HG03097 (cell line): ENCODE data around the gene ZNF223.

Source experiments
- ATAC-seq: cut with Tn5 transposase; IDR thresholded peaks from one replicate; pipeline ENCODE4 v1.9.1; 2021; ENCODE audit not compliant: unreplicated experiment, low FRiP score

Gene ZNF223

DNA sequence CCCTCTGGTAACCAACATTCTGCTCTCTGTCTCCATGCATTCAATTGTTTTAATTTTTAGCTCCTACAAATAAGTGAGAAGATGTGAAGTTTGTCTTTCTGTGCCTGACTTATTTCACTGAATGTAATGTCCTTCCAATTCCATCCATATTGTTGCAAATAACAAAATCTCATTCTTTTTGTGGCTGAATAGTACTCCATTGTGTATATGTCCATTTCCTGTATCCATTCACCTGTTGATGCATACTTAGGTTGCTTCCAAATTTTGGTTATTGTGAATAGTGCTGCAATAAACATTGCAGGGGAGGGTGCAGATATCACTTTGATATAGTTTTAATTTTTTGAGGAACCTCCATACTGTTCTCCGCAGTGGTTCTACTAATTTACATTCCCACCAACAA lies 17.6 kb downstream of the ZNF223 start:
- no peak for ATAC-seq

DNA sequence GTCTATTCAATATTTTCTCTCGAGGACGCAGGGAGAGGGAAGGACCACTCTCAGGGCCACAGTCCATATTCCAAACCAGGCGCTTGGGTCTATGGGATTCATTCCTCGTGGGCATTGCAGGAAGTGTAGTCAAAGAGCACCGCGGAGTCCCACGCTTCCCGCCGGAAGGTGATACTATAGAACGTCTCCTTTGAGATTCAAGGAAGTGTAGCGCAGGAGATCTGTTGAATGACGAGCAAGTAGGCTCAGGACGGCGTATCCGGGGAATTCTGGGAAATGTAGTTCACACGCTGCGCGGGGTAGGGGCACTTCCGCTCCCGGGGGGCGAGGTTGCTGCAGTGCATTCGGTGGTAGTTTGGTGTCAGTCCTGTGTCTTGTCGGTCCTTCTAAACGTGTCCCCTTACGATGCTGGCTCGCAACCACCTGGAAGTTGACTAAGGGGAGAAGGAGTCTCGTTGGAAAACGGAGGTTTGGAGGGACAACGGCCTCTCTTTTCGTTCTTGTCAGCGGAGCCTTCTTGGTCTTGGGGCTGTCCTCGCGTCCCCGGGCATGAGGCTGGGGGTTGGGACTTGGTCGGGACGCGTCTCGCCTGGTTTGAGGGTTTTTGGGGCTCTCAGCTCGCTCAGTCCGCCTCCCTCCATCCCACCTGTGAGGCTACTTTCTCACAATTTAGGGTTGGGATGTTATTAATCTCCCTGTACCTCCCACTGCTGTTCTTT lies 20.1 kb downstream of the ZNF223 start, which contains the start of gene ZNF284:
Gene ZNF284, plus strand, starts transcription at position 336 of the 719 bp plus-strand sequence. CDS start 4,231 bp downstream, outside the sequence.
- peak; percentile 90 for ATAC-seq

DNA sequence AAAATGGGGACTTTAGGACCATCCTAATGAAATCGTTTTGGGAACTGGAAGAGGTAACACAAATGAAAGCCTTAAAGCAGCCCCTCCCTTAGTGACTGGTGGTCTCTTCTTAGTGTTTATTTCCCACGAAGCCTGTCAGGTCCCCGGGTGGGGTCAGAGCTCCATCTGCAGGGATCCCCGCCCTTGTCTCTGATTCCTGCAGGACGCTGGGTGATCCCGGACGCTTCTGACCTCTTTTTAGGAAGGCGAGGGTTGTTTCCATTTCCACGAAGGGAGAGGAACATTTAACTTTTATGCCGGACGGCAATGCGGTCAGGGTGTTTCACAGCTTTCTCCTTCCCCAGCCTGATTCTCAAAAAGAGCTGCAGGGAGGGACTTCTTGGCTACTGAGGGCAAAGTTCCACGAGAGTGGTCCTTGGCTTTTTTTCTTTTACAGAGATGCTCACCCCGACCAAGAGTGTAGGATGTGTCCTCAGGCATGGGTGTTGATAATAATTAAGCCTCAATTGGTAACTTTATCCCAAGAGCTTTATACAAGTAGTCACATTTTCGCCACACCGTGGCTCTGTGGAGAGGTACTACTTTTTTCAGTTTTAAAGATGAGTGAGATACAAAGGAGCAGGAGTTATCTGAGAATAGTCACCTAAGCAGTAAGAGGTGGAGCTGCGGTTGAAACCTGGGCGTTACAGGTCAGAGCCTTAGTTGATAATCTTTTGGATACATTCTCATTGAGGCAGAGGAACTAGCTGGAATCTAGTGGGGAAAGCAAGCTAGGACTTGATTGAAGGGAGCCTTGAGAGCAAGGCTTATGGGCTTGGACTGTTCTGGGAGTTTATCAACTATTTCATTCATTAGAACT lies 20.9 kb downstream of the ZNF223 start:
- no peak for ATAC-seq

DNA sequence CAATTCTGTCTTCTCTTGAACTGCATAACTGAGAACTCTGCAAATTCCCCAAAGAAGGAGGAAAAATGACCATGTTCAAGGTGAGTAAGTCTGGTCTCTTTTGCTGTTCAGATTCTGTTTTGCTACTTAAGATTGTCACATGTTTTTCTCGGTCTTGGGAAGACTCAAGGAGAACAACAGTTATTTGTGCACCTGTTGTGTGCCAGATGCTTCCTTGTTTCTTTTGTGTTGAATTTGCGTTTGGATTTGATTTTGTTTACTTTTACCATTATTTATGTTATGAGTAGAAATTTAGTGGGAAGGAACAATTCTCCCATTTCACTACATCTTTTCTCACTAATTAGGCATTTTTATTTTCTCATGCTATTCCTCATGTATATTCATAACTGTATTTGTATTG lies 24.5 kb downstream of the ZNF223 start:
- ATAC-seq: no peak

DNA sequence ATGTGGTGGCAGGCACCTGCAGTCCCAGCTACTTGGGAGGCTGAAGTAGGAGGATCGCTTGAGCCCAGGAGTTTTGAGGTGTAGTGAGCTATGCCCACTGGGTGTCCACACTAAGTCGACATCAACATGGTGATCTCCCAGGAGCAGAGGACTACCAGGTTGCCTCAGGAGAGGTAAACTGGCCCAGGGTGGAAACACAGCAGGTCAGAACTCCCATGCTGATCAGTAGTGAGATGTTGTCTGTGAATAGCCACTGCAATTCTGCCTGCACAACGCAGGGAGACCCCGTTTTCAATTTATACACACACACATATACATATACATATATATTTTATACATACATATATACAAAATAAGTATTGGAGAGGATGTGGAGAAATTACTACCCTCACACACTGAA lies 40.3 kb downstream of the ZNF223 start:
- ATAC-seq: no peak

DNA sequence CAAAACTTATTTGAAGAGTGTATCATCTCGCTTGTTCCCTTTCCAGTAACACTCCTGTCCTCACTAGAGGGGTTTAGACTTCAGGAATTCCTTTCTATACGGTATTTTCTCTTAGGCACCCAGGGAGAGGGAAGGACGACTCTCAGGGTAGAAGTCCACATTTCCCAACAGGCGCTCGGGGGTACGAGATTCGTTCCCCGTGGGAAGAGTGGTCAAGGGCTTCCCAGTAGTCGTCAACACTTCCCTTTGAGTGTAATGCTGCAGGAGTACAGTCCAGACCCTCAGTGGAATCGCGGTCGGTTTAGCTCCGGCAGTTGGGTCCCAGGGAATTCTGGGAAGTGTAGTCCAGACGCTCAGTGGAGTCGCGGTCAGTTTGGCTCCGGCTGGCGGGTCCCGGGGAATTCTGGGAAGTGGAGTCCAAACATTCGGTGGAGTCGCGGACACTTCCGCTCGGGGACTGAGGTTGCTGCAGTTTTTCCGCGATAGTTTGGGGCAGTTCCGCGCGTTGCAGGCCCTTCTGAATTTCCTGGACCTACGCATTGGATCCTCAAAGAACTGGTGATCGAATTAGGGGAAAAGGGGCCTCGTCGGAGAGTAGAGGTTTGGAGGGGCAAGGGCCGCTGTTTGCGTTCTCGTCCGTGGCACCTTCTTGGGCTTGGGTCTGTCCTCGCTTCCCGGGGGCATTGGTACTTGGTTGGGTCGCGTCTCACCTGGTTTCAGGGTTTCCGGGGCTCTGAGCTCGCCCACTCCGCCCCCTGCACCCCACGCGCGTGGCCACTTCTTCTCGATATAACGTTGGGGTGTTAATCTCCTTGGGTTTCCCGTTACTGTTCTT lies 42.3 kb downstream of the ZNF223 start, which contains the start of gene ZNF224:
Gene ZNF224, plus strand, starts transcription at position 431 of the 835 bp plus-strand sequence. CDS start 3,513 bp downstream, outside the sequence.
- peak; percentile 85 for ATAC-seq

DNA sequence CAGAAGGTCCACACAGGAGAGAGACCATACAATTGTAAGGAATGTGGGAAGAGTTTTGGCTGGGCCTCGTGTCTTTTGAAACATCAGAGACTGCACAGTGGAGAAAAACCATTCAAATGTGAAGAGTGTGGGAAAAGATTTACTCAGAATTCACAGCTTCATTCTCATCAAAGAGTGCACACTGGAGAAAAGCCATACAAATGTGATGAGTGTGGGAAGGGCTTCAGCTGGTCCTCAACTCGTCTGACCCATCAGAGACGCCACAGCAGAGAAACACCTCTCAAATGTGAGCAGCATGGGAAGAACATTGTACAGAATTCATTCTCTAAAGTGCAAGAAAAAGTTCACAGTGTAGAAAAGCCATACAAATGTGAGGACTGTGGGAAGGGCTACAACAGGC lies 55.9 kb downstream of the ZNF223 start:
- ATAC-seq: no peak

DNA sequence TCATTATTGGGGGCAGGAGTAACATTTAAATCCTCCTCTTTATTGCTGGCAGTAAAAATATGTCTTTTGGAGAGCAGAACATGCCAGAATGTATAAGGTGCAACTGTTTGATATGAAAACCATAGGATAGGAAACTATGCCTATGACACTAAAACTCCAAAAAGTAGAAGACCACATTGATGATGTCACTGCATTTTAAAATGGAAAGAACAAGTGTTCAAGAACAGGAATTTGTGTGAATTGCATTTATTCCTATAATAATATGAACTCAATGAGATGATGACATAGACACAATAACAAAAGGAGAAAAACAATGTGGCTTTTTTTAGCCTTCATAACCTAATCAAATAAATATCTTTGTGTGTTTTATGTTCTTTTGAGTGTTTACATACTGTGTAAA lies 57.6 kb downstream of the ZNF223 start:
- no peak for ATAC-seq

DNA sequence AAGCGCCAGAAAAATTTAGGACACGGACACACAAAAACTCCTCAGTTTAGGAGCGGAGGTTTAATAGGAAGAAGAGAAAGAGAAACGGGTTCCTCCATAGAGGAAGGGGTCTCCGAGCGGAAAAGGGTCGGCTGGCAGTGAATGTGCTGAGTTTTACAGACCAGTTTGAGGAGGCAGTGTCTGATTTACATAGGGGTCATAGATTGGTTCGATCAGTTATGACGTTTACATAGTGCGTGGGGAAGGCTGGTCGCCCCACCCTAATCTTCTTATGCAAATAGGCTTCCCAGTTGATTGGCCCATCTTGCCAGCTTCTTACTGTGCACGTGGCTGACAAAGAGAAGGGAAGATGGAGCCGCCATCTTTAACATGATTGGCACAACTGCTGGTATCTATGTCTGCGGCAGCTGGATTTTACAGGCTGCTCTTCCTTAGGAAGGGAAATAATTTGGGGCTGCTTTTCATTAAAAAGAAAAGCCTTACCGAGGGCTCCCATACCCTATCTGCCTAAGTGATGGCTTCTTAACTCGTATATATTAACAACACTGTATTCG lies 60.2 kb downstream of the ZNF223 start:
- ATAC-seq: no peak

DNA sequence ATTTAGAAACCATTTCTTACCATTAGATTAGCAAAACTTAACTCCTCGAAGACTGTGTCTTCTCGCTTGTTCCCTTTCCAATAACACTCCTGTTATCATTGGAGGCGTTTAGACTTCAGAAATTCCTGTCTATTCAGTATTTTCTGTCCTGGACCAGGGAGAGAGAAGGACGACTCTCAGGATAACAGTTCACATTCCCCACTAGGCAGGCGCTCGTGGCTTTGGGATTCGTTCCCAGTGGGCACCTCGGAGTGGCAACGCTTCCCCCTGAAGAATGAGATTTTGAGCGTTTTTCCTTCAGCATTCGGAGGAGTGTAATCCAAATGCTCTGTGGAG lies 60.9 kb downstream of the ZNF223 start:
- ATAC-seq: no peak

DNA sequence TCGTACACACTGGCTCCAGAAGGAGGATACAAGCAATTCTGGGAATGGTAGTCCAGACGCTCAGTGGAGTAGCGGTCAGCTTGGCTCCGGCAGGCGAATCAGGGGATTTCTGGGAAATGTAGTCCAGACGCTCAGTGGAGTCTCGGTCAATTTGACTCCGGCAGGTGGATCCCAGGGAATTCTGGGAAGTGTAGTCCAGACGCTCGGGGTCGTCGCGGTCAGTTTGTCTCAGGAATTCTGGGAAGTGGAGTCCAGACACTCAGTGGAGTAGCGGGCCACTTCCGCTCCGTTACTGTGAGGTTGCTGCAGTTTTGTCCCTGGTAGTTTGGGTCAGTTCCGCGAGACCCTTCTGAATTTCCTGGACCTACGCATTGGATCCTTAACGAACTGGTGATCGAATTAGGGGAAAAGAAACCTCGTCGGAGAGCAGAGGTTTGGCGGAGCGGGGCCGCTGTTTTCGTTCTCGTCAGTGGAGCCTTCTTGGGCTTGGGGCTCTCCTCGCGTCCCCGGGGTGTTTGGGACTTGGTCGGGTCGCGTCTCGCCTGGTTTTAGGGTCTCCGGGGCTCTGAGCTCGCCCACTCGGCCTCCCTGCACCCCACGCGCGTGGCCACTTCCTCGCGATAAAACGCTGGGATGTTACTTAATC lies 61.4 kb downstream of the ZNF223 start, which contains the start of gene ZNF225:
Gene ZNF225, plus strand, starts transcription at position 262 of the 646 bp plus-strand sequence. CDS start 2,429 bp downstream, outside the sequence.
- peak; percentile 93 for ATAC-seq

DNA sequence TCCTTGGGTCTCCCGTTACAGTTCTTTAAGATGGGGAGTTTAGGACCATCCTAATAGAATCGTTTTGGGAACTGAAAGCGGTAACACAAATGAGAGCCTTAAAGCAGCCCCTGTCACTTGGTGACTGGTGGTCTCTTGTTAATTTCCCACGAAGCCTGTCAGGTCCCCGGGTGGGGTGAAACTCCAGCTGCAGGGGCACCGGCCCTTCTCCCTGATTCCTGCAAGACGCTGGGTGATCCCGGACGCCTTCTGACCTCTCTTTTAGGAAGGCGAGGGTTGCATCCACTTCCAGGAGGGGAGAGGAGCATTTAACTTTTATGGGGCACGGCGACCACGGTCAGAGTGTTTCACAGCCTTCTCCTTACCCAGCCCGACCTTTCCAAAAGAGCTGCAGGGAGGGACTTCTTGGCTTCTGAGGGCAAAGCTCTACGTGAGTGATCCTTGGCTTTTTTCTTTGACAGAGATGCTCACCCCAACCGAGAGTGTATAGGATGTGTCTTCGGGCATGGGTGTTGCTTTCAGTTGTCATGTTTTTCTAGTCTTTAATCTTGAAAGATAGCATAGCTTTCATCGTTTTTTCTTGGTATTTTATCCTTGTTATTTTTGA lies 62.1 kb downstream of the ZNF223 start:
- ATAC-seq: no peak
